PFSK-1 (cell line): Measurements from ENCODE around the gene ASCC3.

Source experiments
- FOXP2 ChIP-seq: optimal IDR thresholded peaks from 2 replicates; pipeline ENCODE3; 2011; ENCODE audit warnings: borderline replicate concordance, control low read depth, inconsistent platforms; ENCODE audit not compliant: insufficient read depth; ENCODE audit errors: extremely low read length, extremely low read depth
- POLR2AphosphoS5 ChIP-seq: IDR thresholded peaks from 2 replicates; pipeline ENCODE4 v1.6.1; 2012; ENCODE audit warnings: low read depth, mild to moderate bottlenecking, control low read depth, low read length, moderate library complexity
- REST ChIP-seq, 2 experiments: IDR thresholded peaks; 2 replicates each; pipeline versions ENCODE4 v1.6.1 to v1.8.0; 2011 to 2012; ENCODE audit warnings: low read depth in 2 of 2, low read length in 2 of 2, control low read depth in 1 of 2, inconsistent platforms in 1 of 2, mild to moderate bottlenecking in 1 of 2, moderate library complexity in 1 of 2; ENCODE audit not compliant: insufficient read depth in 1 of 2
- SIN3A ChIP-seq: IDR thresholded peaks from 2 replicates; pipeline ENCODE4 v1.6.1; 2012; ENCODE audit warnings: mild to moderate bottlenecking, low read length, moderate library complexity, borderline replicate concordance; ENCODE audit not compliant: insufficient read depth
- TAF1 ChIP-seq: IDR thresholded peaks from 2 replicates; pipeline ENCODE4 v1.6.1; 2012; ENCODE audit warnings: low read length, control low read depth, borderline replicate concordance; ENCODE audit not compliant: insufficient read depth

The ASCC3 gene

GRCh38 chr6:100673641-100674040 is 207.5 kb downstream of the ASCC3 start:
- TF ChIP-seq REST (IDR thresholded peaks at IDR 0.05; ENCODE audit: insufficient read depth in 1 of 2, low read depth in 2 of 2, low read length in 2 of 2) (no peak), POLR2AphosphoS5 (no peak), FOXP2 (no peak)

- TF ChIP-seq TAF1 (no peak), REST (IDR thresholded peaks at IDR 0.05; ENCODE audit: insufficient read depth in 1 of 2, low read depth in 2 of 2, low read length in 2 of 2) (no peak), POLR2AphosphoS5 (no peak), FOXP2 (no peak), SIN3A (no peak)
Measured at GRCh38 chr6:100671740-100672139, 209.4 kb downstream of the ASCC3 start.

DNA sequence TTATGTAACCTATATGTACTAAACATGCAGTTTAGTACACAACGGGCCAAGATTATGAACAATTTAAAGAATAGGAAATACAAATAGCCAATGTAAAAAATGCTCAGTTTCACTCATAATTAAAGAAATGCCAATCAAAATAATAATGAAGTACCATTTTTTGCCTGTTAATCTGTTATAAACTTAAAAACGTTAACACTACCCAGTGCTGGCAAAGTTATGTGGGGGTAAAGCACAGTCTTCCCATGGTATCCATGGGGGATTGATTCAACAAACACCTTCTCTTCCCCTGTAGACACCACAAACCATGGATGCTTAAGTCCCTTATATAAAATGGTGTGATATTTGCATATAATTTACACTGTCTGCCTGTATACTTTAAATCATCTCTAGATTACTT is 211.1 kb downstream of the ASCC3 start:
- no peak for TF ChIP-seq FOXP2
- no peak for TF ChIP-seq SIN3A
- no peak for TF ChIP-seq TAF1
- TF ChIP-seq POLR2AphosphoS5, result no peak
- TF ChIP-seq REST (IDR thresholded peaks at IDR 0.05; ENCODE audit: insufficient read depth in 1 of 2, low read depth in 2 of 2, low read length in 2 of 2), result no peak

GRCh38 chr6:100665041-100665380 is 216.1 kb downstream of the ASCC3 start:
- TF ChIP-seq TAF1, result no peak
- TF ChIP-seq SIN3A, result no peak
- TF ChIP-seq REST (IDR thresholded peaks at IDR 0.05; ENCODE audit: insufficient read depth in 1 of 2, low read depth in 2 of 2, low read length in 2 of 2), result no peak
- TF ChIP-seq POLR2AphosphoS5, result no peak
- TF ChIP-seq FOXP2, result no peak
